GM18511 (cell line): ENCODE data around the gene CARS1.
A peak's percentile ranks its signal among the peaks of the same experiment; 100 is the strongest.

Source experiments
- ATAC-seq: cut with Tn5 transposase; IDR thresholded peaks from one replicate; pipeline ENCODE4 v1.9.1; 2021; ENCODE audit warnings: mild to moderate bottlenecking, moderate library complexity; ENCODE audit not compliant: unreplicated experiment

Gene CARS1

GRCh38 chr11:2994336-2994730 is 62.9 kb downstream of the CARS1 start:
- no peak for ATAC-seq

GRCh38 chr11:2992997-2993325 is 64.3 kb downstream of the CARS1 start:
- peak; percentile 4 for ATAC-seq

GRCh38 chr11:2992234-2992996 is 64.8 kb downstream of the CARS1 start, which contains the start of gene NAP1L4:
NAP1L4 (minus strand) TSS chr11:2992329; CDS start chr11:2979220, 13,109 bp downstream.
- peak; percentile 81 for ATAC-seq

GRCh38 chr11:2991452-2992233 is 65.6 kb downstream of the CARS1 start:
- peak; percentile 43 for ATAC-seq

- no peak for ATAC-seq
Observed at GRCh38 chr11:2990617-2991451, 66.4 kb downstream of the CARS1 start.

- ATAC-seq = no peak
Observed at GRCh38 chr11:2989551-2989950, 67.7 kb downstream of the CARS1 start.

GRCh38 chr11:2989006-2989405 is 68.2 kb downstream of the CARS1 start:
- no peak for ATAC-seq

- ATAC-seq = no peak
Observed at GRCh38 chr11:2987881-2988861, 69.1 kb downstream of the CARS1 start.

GRCh38 chr11:2983908-2984307 is 73.3 kb downstream of the CARS1 start:
- ATAC-seq = no peak

- no peak for ATAC-seq
Observed at GRCh38 chr11:2982214-2982613, 75.0 kb downstream of the CARS1 start.

- no peak for ATAC-seq
Observed at GRCh38 chr11:2981130-2981529, 76.1 kb downstream of the CARS1 start.

GRCh38 chr11:2980168-2980840 is 76.9 kb downstream of the CARS1 start:
- ATAC-seq = no peak

- no peak for ATAC-seq
Observed at GRCh38 chr11:2977113-2977512, 80.1 kb downstream of the CARS1 start.

- no peak for ATAC-seq
Observed at GRCh38 chr11:2976294-2977063, 80.7 kb downstream of the CARS1 start.

- ATAC-seq = no peak
Observed at GRCh38 chr11:2975594-2975993, 81.6 kb downstream of the CARS1 start.

- no peak for ATAC-seq
Observed at GRCh38 chr11:2974272-2974671, 83.0 kb downstream of the CARS1 start.

- no peak for ATAC-seq
Observed at GRCh38 chr11:2968341-2968900, 88.8 kb downstream of the CARS1 start.

GRCh38 chr11:2964782-2965181 is 92.4 kb downstream of the CARS1 start:
- no peak for ATAC-seq

- ATAC-seq = no peak
Observed at GRCh38 chr11:2963761-2964160, 93.5 kb downstream of the CARS1 start.
